Measurements from ENCODE around the gene PEAK1.

PEAK1 gene

GRCh38 chr15:77239882-77240608 lies 179.9 kb downstream of the PEAK1 start:
- TF ChIP-seq ZFX (IDR thresholded peaks at IDR 0.05), result no peak
- no peak for TF ChIP-seq CTCF (conservative IDR thresholded peaks at IDR 0.05)
- no peak overlapping the region for H3K27ac ChIP-seq

GRCh38 chr15:77235566-77235965 lies 184.3 kb downstream of the PEAK1 start:
- H3K27ac ChIP-seq, result no peak overlapping the region
- TF ChIP-seq CTCF (conservative IDR thresholded peaks at IDR 0.05), result no peak
- TF ChIP-seq ZFX (IDR thresholded peaks at IDR 0.05), result no peak

GRCh38 chr15:77228828-77229227 lies 191.1 kb downstream of the PEAK1 start:
- H3K27ac ChIP-seq, result no peak overlapping the region
- TF ChIP-seq CTCF (conservative IDR thresholded peaks at IDR 0.05), result no peak
- TF ChIP-seq ZFX (IDR thresholded peaks at IDR 0.05), result no peak

DNA sequence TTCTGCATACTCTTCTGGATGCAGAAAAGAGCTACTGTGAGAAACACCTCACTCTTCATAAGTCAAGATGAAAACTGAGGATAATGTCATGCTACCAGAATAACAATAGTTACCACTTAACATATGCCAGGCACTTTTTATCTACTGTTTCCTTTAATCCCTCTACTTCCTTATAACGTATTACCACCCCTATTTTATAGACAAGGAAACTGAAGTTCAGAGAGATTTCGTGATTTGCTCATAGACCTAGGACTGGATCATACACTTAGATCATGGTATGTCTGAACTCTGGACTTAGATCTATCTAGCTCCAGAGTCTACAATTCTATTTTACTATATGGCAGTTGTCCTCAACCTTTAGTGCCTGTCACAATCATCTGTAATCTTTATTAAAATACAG lies 193.3 kb downstream of the PEAK1 start:
- TF ChIP-seq CTCF (conservative IDR thresholded peaks at IDR 0.05), result no peak
- no peak for TF ChIP-seq ZFX (IDR thresholded peaks at IDR 0.05)

DNA sequence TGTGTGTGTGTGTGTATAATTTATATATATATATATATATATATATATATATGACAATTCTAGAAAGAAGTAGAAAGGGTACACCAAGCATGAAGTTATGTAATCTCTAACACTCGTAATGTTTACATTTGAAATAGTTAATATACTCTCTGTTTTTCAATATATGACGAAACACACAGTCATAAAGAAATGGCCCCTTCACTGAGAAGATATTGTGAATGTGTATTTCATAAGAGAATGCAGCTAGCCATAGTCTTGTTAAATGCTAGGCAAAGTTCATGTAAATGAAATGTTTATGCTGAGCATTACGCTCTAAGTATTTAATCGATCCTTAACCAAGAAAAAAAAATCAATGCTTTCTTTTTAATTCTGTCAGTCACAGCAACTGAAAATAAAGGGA lies 194.3 kb downstream of the PEAK1 start:
- TF ChIP-seq ZFX (IDR thresholded peaks at IDR 0.05) (no peak), CTCF (conservative IDR thresholded peaks at IDR 0.05) (no peak)
- no peak overlapping the region for H3K27ac ChIP-seq

More for the DNA sequence above, 193.3 kb downstream of the PEAK1 start:
- H3K27ac ChIP-seq, result no peak overlapping the region

GRCh38 chr15:77225088-77225487 lies 194.8 kb downstream of the PEAK1 start:
- TF ChIP-seq ZFX (IDR thresholded peaks at IDR 0.05) (no peak), CTCF (conservative IDR thresholded peaks at IDR 0.05) (no peak)
- H3K27ac ChIP-seq, result no peak overlapping the region

GRCh38 chr15:77224352-77224751 lies 195.6 kb downstream of the PEAK1 start:
- H3K27ac ChIP-seq, result no peak overlapping the region
- TF ChIP-seq CTCF (conservative IDR thresholded peaks at IDR 0.05), result no peak
- TF ChIP-seq ZFX (IDR thresholded peaks at IDR 0.05), result no peak
